ENCODE measurements around the gene DGCR2.

- TF ChIP-seq CTCF (conservative IDR thresholded peaks at IDR 0.05; ENCODE audit: low read depth, low read length) (no peak), POLR2A (IDR thresholded peaks at IDR 0.05; ENCODE audit: low read depth, low read length) (no peak), MAZ (IDR thresholded peaks at IDR 0.05; ENCODE audit: borderline replicate concordance, low read depth, low read length) (no peak), ELK1 (IDR thresholded peaks at IDR 0.05; ENCODE audit: borderline replicate concordance, low read depth, low read length) (no peak), MXI1 (IDR thresholded peaks at IDR 0.05; ENCODE audit: borderline replicate concordance, low read depth, low read length) (no peak)
These were observed 29.3 kb upstream of the DGCR2 start for GRCh38 chr22:19151329-19152191.

Measured in IMR-90 (cell line).